ENCODE data around the gene ZC3H8.
A peak's percentile ranks its signal among the peaks of the same experiment; 100 is the strongest.

The ZC3H8 gene

DNA sequence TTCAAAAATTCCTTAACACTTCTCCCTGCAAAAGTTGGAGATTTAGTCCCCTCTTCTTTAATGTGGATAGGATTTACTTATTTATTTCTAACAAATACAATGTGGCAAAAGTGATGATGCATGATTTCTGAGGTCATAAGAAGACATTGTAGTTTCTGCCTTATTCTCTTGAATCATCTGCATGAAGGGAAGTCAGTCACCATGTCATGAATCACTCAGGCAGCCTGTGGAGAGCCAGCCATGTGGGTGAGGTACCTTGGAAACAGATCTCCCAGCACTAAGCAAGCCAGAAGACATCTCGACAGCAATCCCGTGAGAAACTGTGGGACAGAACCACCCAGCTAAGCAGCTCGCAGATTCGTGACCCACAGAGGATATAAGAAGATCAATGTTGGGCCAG is 2.7 kb upstream of the ZC3H8 start:
- peaks cover 5% of the 10 kb centered on the region; the same call in 1 of the 2 replicates for H3K9me3 ChIP-seq (ENCODE audit: insufficient read depth, low read length)
- H2AFZ ChIP-seq (ENCODE audit: low read depth, low read length) = no peak overlapping the region
- H3K9ac ChIP-seq (ENCODE audit: low read length) = no peak overlapping the region
- H3K4me1 ChIP-seq (ENCODE audit: low read length) = peaks cover 24% of the 10 kb centered on the region
- no peak overlapping the region for H3K27ac ChIP-seq (ENCODE audit: low read length)
- H4K20me1 ChIP-seq (ENCODE audit: insufficient read depth, low read length) = no peaks in the 10 kb centered on the region
- H3K27me3 ChIP-seq (ENCODE audit: low read depth, low read length) = no peaks in the 10 kb centered on the region
- H3K4me2 ChIP-seq (ENCODE audit: low read length) = no peak overlapping the region
- peaks cover 21% of the 10 kb centered on the region for H3K79me2 ChIP-seq (ENCODE audit: low read length)
- TF ChIP-seq, protein P1, sequence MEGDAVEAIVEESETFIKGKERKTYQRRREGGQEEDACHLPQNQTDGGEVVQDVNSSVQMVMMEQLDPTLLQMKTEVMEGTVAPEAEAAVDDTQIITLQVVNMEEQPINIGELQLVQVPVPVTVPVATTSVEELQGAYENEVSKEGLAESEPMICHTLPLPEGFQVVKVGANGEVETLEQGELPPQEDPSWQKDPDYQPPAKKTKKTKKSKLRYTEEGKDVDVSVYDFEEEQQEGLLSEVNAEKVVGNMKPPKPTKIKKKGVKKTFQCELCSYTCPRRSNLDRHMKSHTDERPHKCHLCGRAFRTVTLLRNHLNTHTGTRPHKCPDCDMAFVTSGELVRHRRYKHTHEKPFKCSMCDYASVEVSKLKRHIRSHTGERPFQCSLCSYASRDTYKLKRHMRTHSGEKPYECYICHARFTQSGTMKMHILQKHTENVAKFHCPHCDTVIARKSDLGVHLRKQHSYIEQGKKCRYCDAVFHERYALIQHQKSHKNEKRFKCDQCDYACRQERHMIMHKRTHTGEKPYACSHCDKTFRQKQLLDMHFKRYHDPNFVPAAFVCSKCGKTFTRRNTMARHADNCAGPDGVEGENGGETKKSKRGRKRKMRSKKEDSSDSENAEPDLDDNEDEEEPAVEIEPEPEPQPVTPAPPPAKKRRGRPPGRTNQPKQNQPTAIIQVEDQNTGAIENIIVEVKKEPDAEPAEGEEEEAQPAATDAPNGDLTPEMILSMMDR (IDR thresholded peaks at IDR 0.05; ENCODE audit: low read depth, low read length) = no peak
- no peaks in the 10 kb centered on the region for H3K36me3 ChIP-seq (replicated peaks; ENCODE audit: low read depth, low read length)
- H3K4me3 ChIP-seq (ENCODE audit: low read length) = no peak overlapping the region

DNA sequence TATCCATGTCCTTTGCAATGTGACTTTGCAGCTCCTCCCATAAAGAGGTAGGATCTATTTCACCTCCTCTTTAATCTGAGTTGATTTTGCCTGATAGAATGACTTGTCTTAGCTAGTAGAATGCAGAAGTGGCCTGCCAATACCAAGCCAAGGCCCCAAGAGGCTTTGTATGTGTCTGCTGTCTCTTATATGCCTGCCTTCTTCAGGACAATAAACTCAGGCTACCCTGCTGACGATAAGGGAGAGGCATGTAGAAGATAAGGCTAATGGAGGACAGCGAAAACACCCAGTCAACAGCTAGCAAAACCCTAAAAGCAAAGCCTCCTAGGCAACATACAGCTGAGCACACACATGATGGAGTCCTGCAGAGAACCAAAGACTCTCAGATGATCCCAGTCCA is 1.8 kb upstream of the ZC3H8 start:
- Histone ChIP-seq H3K79me2 (ENCODE audit: low read length) (peaks cover 31% of the 10 kb centered on the region), H2AFZ (ENCODE audit: low read depth, low read length) (no peak overlapping the region), H3K9ac (ENCODE audit: low read length) (no peak overlapping the region), H3K27ac (ENCODE audit: low read length) (no peak overlapping the region), H3K4me1 (ENCODE audit: low read length) (peaks cover 24% of the 10 kb centered on the region), H3K4me2 (ENCODE audit: low read length) (no peak overlapping the region), H3K4me3 (ENCODE audit: low read length) (no peak overlapping the region), H3K36me3 (replicated peaks; ENCODE audit: low read depth, low read length) (no peaks in the 10 kb centered on the region), H3K27me3 (ENCODE audit: low read depth, low read length) (no peaks in the 10 kb centered on the region), H3K9me3 (ENCODE audit: insufficient read depth, low read length) (no peaks in the 10 kb centered on the region), H4K20me1 (ENCODE audit: insufficient read depth, low read length) (0 out of 2 replicates have a peak, but pooled peaks cover 6% of the 10 kb centered on the region)
- TF ChIP-seq EZH2phosphoT487 (IDR thresholded peaks at IDR 0.05; ENCODE audit: low read depth) = no peak
- TF ChIP-seq, protein P1 (IDR thresholded peaks at IDR 0.05; ENCODE audit: low read depth, low read length) = no peak

DNA sequence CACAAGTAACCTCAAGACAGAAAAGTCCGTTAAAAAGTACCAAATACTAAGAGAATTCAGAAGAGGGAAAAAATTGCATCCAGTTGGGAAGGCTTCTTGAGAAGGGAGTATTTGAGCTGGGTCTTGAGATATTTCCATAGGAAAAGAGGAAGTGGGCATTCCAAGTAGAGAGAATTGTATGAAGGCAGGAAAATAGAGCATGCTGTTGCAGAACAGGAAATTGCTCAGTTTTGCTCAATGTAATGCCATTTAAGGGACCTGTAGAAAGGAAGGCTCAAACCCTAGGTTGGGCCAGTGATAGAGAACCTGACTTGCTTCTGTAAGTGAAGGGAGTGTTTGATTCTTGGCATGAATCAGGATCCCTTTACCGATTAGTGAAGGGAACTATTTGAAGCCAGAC is 1.0 kb upstream of the ZC3H8 start:
- Histone ChIP-seq H3K27ac (ENCODE audit: low read length) (no peak overlapping the region), H3K4me2 (ENCODE audit: low read length) (peak overlapping the region; percentile 53), H3K4me3 (ENCODE audit: low read length) (0 out of 2 replicates have a peak overlapping the region, but pooled peaks have one; percentile 97), H3K9ac (ENCODE audit: low read length) (no peak overlapping the region), H3K36me3 (replicated peaks; ENCODE audit: low read depth, low read length) (no peaks in the 10 kb centered on the region), H3K9me3 (ENCODE audit: insufficient read depth, low read length) (no peaks in the 10 kb centered on the region), H4K20me1 (ENCODE audit: insufficient read depth, low read length) (0 out of 2 replicates have a peak, but pooled peaks cover 6% of the 10 kb centered on the region), H3K79me2 (ENCODE audit: low read length) (peaks cover 38% of the 10 kb centered on the region), H2AFZ (ENCODE audit: low read depth, low read length) (no peak overlapping the region), H3K4me1 (ENCODE audit: low read length) (peaks cover 24% of the 10 kb centered on the region), H3K27me3 (ENCODE audit: low read depth, low read length) (no peaks in the 10 kb centered on the region)
- TF ChIP-seq, protein P1 (IDR thresholded peaks at IDR 0.05; ENCODE audit: low read depth, low read length) = no peak
- no peak for TF ChIP-seq EZH2phosphoT487 (IDR thresholded peaks at IDR 0.05; ENCODE audit: low read depth)

DNA sequence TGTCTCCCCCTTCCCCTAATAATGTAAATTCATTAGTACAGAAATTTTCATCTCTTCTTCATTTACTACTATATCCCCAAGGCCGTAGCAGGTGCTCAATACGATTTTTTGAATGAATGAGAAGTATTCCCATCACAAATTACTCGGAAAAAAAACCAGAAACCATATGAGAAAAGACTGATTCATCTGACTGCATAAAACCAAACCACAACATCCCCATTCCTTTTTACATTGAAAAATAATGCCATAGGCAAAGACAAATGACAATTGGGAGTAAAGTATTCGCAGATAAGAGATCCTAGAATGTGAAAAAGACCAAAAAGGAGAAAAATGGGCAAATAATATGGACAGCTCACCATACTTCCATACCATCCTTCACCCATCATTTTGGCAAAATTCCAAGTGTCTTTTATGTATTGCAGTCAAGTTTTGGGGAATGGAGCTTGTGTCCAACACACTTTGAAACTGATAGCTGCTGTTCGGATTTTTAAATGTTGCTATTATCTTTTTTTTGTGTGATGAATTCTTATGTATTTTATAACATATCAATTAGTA is 1.5 kb downstream of the ZC3H8 start:
- peaks cover 14% of the 10 kb centered on the region for H3K36me3 ChIP-seq (replicated peaks; ENCODE audit: low read depth, low read length)
- no peaks in the 10 kb centered on the region for H3K9me3 ChIP-seq (ENCODE audit: insufficient read depth, low read length)
- H2AFZ ChIP-seq (ENCODE audit: low read depth, low read length) = no peak overlapping the region
- H3K27me3 ChIP-seq (ENCODE audit: low read depth, low read length) = no peaks in the 10 kb centered on the region
- H4K20me1 ChIP-seq (ENCODE audit: insufficient read depth, low read length) = 0 out of 2 replicates have a peak, but pooled peaks cover 6% of the 10 kb centered on the region
- H3K4me3 ChIP-seq (ENCODE audit: low read length) = peak overlapping the region; percentile 97
- no peak overlapping the region for H3K27ac ChIP-seq (ENCODE audit: low read length)
- H3K4me1 ChIP-seq (ENCODE audit: low read length) = peaks cover 18% of the 10 kb centered on the region
- H3K4me2 ChIP-seq (ENCODE audit: low read length) = peak overlapping the region; percentile 91
- H3K79me2 ChIP-seq (ENCODE audit: low read length) = peaks cover 48% of the 10 kb centered on the region
- no peak for TF ChIP-seq EZH2phosphoT487 (IDR thresholded peaks at IDR 0.05; ENCODE audit: low read depth)
- TF ChIP-seq, protein P1 (IDR thresholded peaks at IDR 0.05; ENCODE audit: low read depth, low read length) = no peak
- H3K9ac ChIP-seq (ENCODE audit: low read length) = no peak overlapping the region

Measured in OCI-LY3 (cell line).